ENCODE results near the gene TLE4. TPM values are rescaled to one million over a fixed set of nuclear protein-coding genes. Genes with fewer than 3 reads are reported as not detected.

Gene TLE4
- total and polyA plus RNA-seq, 5 experiments from 2014 or later = 25.3 to 110 (median 37.8) TPM

GRCh38 chr9:79765466-79765865 is 193.7 kb downstream of the TLE4 start:
- ATAC-seq (no peak), DNase-seq (no peak)
- POLR2A ChIA-PET = no interaction called here
- no peaks in the 10 kb centered on the region for H3K9me3 Mint-ChIP-seq
- H3K36me3 Mint-ChIP-seq = no peaks in the 10 kb centered on the region
- H3K27me3 Mint-ChIP-seq = peaks cover 0 to 2% (median 0%) of the 10 kb centered on the region in 5 donors
- H3K4me3 Mint-ChIP-seq = no peak overlapping the region
- peaks cover 0 to 1% (median 0%) of the 10 kb centered on the region in 4 donors for H3K4me1 Mint-ChIP-seq
- H3K27ac Mint-ChIP-seq = no peak overlapping the region

- no peak for DNase-seq
- POLR2A ChIA-PET = no interaction called here
Measured at GRCh38 chr9:79766091-79766490, 194.3 kb downstream of the TLE4 start.

GRCh38 chr9:79768194-79768593 is 196.4 kb downstream of the TLE4 start:
- no peak for DNase-seq
- Mint-ChIP-seq H3K4me1 (peaks cover 0 to 1% (median 0%) of the 10 kb centered on the region in 4 donors), H3K27me3 (peaks cover 0 to 4% (median 2%) of the 10 kb centered on the region in 5 donors), H3K4me3 (no peak overlapping the region), H3K36me3 (no peaks in the 10 kb centered on the region), H3K27ac (peak overlapping the region in 1 of 10 donors; percentile 47), H3K9me3 (peaks cover 0 to 1% (median 0%) of the 10 kb centered on the region in 9 donors)
- no peak for ATAC-seq
- POLR2A ChIA-PET = no interaction called here

More at GRCh38 chr9:79766091-79766490, 194.3 kb downstream of the TLE4 start:
- peaks cover 0 to 1% (median 0%) of the 10 kb centered on the region in 4 donors for H3K4me1 Mint-ChIP-seq
- ATAC-seq = no peak
- H3K9me3 Mint-ChIP-seq = no peaks in the 10 kb centered on the region
- peaks cover 0 to 2% (median 0%) of the 10 kb centered on the region in 5 donors for H3K27me3 Mint-ChIP-seq
- no peak overlapping the region for H3K27ac Mint-ChIP-seq
- H3K4me3 Mint-ChIP-seq = no peak overlapping the region
- H3K36me3 Mint-ChIP-seq = no peaks in the 10 kb centered on the region

- Mint-ChIP-seq H3K4me1 (no peaks in the 10 kb centered on the region), H3K27ac (no peak overlapping the region), H3K9me3 (peaks cover 0 to 1% (median 0%) of the 10 kb centered on the region in 9 donors), H3K27me3 (peaks cover 0 to 4% (median 2%) of the 10 kb centered on the region in 5 donors), H3K4me3 (no peak overlapping the region), H3K36me3 (no peaks in the 10 kb centered on the region)
- POLR2A ChIA-PET = no interaction called here
- DNase-seq = no peak
- no peak for ATAC-seq
Measured at GRCh38 chr9:79769476-79770275, 197.9 kb downstream of the TLE4 start.

- Mint-ChIP-seq H3K36me3 (no peaks in the 10 kb centered on the region), H3K4me1 (no peaks in the 10 kb centered on the region), H3K4me3 (no peak overlapping the region), H3K27ac (no peak overlapping the region), H3K9me3 (peaks cover 0 to 3% (median 0%) of the 10 kb centered on the region in 9 donors), H3K27me3 (peaks cover 0 to 4% (median 0%) of the 10 kb centered on the region in 5 donors)
- POLR2A ChIA-PET = interaction anchor here (0.6 kb wide), 1 partner anchor 202 kb away, joined by 3 read pairs; the partner anchor contains the start of gene TLE4
- DNase-seq = no peak
- ATAC-seq = no peak
Measured at GRCh38 chr9:79774356-79774755, 202.6 kb downstream of the TLE4 start.

Data from naive thymus-derived CD8-positive, alpha-beta T cell (primary cell).